Limb (tissue), 2 donors: Measurements from ENCODE around the gene SPOCK3.
A peak's percentile ranks its signal among the peaks of the same experiment; 100 is the strongest.
"Not testable (repeated sequence)": the region's sequence is repeated elsewhere in the genome, so short reads cannot be mapped to it uniquely, and the experiment has no call there.

Experiments
- DNase-seq, 2 donors: peaks; one replicate each; pipeline ENCODE4 v3.0.0-alpha.2; 2016; ENCODE audit errors: extremely low spot score in 2 of 2

Gene SPOCK3

DNA sequence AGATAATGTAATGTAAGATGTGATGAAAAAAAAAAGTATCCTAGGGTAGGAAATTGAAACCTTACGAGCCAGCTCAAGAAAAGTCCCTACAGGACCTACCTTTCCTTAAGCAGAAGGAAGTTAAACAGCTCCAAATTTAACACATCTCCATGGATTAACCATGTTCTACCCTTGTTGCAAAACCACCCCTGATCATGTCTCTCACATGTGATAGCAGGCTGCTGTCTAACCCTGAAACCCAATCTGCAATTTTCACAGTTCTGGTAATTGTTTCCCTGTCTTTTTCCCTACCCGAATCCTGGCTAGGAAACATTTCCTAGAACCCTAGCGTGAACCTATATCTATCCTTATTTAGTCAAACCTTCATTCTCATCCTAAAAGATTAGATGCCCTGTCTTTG is 198.9 kb downstream of the SPOCK3 start:
- no peak for DNase-seq

DNA sequence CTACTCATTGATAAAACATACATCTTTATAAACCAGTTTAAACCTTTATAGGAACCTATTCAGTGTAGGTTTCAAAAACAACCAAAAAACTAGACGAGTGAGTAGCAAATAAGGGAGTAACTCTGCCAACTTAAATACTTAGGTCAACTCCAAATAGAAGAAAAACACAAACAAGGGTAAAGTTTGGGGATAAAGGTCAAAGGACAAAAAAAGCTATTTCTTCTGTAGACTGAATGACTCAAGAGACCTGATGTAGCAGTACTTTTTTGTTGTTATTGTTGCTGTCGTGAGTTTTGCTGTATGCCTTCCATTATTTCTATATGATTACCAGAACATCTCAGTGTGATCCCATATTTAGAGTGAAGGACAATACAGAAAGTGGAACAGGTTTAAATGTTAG is 199.3 kb downstream of the SPOCK3 start:
- no peak for DNase-seq

DNA sequence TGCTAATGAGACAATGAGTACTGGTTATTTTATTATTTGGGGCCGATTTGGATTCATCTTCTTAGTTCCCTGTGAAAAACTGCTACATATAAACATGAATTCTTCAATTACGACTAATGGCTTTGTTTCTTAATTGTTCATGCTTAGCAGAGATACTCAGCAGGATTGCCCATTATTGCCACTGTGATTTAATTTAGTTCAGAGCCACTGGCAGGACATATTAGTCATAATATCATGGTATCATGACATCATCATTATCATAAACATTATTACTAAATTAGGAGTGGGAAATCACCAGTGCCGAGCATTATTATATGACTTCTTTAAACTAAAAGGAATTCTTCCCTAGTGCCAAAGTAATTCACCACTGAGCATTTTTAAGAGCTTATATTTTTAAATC is 201.4 kb downstream of the SPOCK3 start:
- no peak for DNase-seq

GRCh38 chr4:167031534-167032156 is 202.6 kb downstream of the SPOCK3 start:
- DNase-seq: no peak

DNA sequence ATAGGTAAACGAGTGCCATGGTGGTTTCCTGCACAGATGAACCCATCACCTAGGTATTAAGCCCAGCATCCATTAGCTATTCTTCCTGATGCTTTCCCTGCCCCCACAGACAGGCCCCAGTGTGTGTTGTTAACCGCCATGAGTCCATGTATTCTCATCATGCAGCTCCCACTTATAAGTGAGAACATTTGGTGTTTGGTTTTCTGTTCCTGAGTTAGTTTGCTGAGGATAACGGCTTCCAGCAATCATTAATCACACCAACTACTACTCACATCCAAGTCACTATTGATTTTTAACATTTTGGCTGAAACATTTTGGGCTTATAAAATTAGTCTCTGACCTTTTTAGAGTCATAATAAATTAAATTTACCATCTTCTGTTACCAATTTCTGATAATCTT is 205.3 kb downstream of the SPOCK3 start:
- DNase-seq: no peak

DNA sequence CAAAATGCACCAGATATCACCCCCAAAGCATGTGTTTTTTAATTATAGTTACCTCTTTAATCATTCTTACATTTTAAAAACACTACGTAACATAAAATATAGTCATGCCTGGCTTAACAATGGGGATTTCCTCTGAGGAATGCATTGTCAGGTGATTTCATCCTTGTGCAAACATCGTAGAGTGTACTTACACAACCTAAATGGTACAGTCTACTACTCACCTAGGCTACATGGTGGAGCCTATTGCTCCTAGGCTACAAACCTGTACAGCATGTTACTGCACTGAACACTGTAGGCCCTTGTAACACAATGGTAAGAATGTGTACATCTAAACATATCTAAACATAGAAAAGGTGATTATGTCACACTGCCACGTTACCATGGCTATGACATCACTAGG is 208.6 kb downstream of the SPOCK3 start:
- DNase-seq: no peak

- DNase-seq: no peak
Observed at GRCh38 chr4:167023364-167023925, 210.8 kb downstream of the SPOCK3 start.

DNA sequence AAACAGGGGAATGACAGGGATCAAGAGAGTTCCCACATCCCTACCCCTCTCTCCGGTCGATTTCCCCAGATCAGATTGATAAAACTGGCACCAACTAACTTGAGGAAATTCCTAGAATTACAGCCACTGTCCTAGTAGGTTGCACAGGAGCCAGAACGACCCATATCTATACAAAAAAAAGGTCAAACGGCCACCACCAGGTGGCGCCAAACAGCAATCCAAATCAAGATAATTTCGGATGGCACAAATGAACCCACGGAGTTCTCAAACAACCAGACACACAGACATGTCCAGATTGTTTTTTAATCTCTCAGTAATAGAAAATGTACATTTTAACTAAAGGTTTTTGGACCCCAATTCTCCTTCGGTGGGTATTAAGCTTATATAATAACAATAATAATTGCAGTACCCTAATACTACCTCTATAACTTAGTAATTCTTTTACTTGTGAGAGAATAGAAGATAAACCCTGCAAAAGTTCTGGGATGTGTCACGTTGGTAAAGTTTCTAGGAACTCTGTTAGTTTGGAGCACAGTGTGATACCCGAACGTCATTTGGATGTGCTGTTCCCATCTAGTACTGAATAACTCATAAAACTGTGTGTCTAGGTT is 212.6 kb downstream of the SPOCK3 start:
- peak; percentile 63 to 81 for DNase-seq

DNA sequence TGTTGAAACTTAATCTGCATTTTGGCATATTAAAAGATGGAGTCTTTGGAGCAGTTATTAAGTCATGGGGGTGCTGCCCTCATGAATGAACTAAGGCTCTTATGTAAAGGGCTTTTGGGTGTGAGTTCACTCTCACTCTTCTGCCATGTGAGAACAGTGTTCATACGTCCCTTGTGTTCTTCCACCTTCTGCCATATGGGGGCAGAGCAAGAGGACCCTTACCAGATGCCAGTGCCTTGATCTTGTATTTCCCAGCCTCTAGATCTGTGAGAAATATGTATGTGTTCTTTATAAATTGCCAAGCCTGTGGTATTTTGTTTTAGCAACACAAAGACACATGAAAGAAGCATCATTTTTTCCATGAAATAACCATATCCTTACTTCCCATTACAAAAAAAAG is 213.9 kb downstream of the SPOCK3 start:
- no peak for DNase-seq

DNA sequence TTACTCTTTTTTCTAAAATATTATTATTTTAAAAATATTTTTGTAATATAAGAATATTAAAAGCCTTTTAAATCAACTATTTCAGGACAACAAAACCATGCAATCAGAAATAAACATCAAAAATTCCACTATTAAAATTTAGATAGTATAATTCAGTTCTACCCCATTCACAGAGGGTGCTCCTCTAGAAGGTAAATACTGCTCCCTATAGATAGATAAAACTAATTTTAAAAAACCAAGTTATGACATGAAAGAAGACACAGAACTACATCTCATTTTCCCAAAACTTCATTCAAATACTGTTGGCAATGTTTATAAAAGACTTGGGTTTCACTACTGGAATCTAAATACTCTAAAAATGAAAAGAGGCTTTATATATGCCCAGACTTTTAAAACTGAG is 219.3 kb downstream of the SPOCK3 start:
- no peak for DNase-seq

GRCh38 chr4:167003326-167003725 is 231.0 kb downstream of the SPOCK3 start:
- DNase-seq: no peak

- no peak for DNase-seq
Observed at GRCh38 chr4:167000141-167000852, 234.0 kb downstream of the SPOCK3 start.

GRCh38 chr4:166996216-166996615 is 238.1 kb downstream of the SPOCK3 start:
- no peak for DNase-seq

DNA sequence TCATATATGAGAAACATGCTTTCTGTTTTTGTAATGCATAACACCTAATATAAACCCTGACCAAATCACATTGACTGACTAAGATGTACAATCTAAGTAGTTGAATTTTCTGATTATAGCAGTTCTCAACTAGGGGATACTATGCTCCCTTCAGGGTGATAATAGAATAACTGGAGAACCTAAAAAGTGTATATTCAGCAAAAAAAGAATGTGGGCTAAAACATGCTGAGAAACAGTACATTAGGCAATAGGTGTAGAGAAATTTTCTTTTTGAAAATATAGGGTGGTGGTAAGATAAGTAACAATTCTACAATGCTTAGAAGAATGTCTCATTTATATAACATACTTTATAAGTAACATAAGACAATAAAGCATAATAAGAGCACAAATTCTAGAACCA is 239.6 kb downstream of the SPOCK3 start:
- no peak for DNase-seq

GRCh38 chr4:166991006-166991561 is 243.2 kb downstream of the SPOCK3 start:
- DNase-seq: no peak

DNA sequence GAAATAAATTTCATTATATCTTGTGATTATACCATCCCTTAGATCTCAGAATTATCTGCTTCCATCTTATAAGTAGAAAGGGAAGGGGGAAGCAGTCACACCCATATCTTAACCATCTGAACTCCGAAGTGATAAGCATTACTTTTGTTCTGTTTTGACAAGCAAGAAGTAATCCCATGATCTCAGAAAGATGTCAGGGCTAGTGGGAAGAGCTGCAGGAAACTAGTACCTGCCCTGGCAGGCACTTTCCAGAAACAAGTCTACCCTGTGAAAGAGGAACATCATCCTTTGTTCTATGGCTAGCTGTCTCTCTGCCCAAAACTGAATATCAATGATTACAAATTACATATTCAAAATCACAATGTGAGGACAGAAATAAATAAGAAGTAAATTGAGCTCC is 244.4 kb downstream of the SPOCK3 start:
- no peak for DNase-seq

DNA sequence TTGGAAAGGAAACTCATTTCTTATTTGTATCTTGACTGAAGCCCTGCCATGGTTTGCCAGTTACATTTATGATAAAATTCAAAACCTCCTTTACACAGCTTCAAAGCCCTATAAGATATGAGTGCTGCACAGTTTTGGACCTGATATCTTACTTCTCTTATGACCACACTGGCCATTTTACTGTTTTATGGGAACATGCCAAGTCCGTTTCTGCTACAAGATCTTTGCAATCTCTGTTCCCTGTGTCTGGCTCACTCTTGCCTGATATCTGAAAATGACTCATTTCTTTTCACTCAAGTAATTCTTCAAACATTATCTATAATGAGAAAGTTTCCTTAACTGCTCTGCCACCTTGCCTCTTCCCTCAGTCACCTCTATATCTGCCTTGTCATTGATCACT is 247.3 kb downstream of the SPOCK3 start:
- DNase-seq: no peak

DNA sequence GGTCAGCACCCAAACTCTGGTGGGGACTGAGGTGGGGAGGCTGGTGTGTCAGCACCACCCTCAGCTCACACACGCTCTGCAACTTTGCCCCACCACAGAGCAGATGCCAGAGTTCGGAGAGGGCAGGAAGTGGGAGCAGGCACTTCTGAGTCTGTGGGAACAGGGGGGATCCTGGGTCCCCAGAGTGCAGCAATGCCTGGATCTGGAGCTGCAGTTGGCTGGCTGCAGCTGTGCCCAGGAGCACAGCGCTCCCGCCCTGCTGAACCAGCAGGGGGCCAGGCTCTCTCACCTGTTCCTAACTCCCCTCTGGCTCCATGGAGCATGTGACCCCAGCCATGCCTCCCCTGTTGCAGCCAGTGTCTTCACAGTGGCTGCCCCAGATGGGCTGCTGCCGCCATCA is 252.4 kb downstream of the SPOCK3 start:
- no peak for DNase-seq

GRCh38 chr4:166980419-166980818 is 253.9 kb downstream of the SPOCK3 start:
- DNase-seq: no peak

DNA sequence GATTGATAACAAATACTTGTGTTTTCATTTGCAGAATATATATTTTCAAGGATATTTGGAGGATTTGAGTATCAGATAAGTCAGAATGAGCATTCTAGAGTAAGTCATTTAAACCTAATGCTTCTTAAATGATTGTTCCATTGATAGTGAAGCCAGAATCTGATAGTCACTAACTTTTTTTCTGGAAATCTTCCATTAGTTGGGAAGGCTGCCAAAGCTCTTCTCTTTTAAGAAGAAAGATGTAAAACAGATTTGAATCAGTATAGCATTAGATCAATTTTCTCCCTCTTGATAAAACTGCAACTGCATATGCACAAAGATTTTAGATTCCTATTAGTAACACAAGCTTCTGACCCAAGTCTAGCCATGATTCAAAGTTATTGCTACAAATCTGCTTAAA is 256.7 kb downstream of the SPOCK3 start:
- DNase-seq: no peak

DNA sequence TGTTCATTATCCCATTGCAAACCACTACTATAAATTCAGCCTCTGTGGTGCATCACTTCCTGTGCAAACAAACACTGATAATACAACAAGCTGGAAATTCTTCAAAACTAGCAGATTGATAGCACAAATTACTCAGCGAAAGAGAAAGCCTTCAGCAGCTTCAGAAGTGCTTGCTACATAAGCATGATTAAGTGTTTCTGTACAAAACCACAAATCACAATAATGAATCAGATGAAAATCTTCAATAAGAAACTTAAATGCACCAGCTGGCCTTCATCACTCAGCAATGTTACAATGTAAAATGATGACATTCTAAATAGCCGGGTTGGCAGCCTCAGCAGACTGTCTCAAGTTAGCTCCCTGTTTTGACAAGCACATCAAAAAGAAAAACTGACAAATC is 262.2 kb downstream of the SPOCK3 start:
- peak in 1 of 2 donors; percentile 6 for DNase-seq

DNA sequence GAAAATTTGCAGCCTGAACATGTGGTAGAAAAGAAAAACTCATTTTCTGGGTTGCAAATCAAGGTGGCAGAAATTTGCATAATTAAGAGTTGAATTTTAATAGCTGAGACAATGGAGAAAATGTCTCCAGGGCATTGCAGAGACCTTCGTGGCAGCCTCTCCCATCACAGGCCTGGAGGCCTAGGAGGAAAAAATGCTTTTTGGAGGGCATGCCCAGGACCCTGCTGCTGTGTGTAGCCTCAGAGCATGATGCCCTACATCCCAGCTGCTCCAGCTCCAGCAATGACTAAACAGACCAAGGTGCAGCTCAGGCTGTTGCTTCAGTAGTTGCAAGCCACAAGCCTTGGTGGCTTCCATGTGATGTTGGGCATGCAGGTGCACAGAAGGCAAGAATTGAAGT is 266.1 kb downstream of the SPOCK3 start:
- not testable (repeated sequence) for DNase-seq
